ENCODE measurements around the gene CHD5.

The CHD5 gene

GRCh38 chr1:6179564-6180175 is 451 bp downstream of the CHD5 start:
- H3K36me3 ChIP-seq (ENCODE audit: insufficient read depth, low read length) = peaks cover 6% of the 10 kb centered on the region
- no peak for DNase-seq (ENCODE audit: low read depth, low spot score)
- no peak overlapping the region for H3K9ac ChIP-seq (ENCODE audit: insufficient read length)
- H3K4me3 ChIP-seq = peak overlapping the region; percentile 58; the same call in 1 of the 2 replicates
- TF ChIP-seq EZH2 (IDR thresholded peaks at IDR 0.05) (no peak), POLR2AphosphoS5 (IDR thresholded peaks at IDR 0.05; ENCODE audit: borderline replicate concordance, low read depth, low read length) (no peak), FOXP2 (optimal IDR thresholded peaks at IDR 0.05; ENCODE audit: control extremely low read depth, extremely low read length, insufficient read depth) (no peak)
- H3K27ac ChIP-seq = no peak overlapping the region
- H3K9me3 ChIP-seq (ENCODE audit: low read depth, low read length) = no peaks in the 10 kb centered on the region

- no peak overlapping the region for H3K27ac ChIP-seq
- H3K9me3 ChIP-seq (ENCODE audit: low read depth, low read length) = no peaks in the 10 kb centered on the region
- TF ChIP-seq POLR2AphosphoS5 (IDR thresholded peaks at IDR 0.05; ENCODE audit: borderline replicate concordance, low read depth, low read length) = no peak
- TF ChIP-seq EZH2 (IDR thresholded peaks at IDR 0.05) = no peak
- TF ChIP-seq FOXP2 (optimal IDR thresholded peaks at IDR 0.05; ENCODE audit: control extremely low read depth, extremely low read length, insufficient read depth) = no peak
- no peak overlapping the region for H3K4me3 ChIP-seq
- DNase-seq (ENCODE audit: low read depth, low spot score) = no peak
- no peaks in the 10 kb centered on the region for H3K36me3 ChIP-seq (ENCODE audit: insufficient read depth, low read length)
- no peak overlapping the region for H3K9ac ChIP-seq (ENCODE audit: insufficient read length)
These were observed 1.2 kb downstream of the CHD5 start for GRCh38 chr1:6178751-6179563.

- H3K9ac ChIP-seq (ENCODE audit: insufficient read length) = no peak overlapping the region
- H3K9me3 ChIP-seq (ENCODE audit: low read depth, low read length) = no peaks in the 10 kb centered on the region
- TF ChIP-seq FOXP2 (optimal IDR thresholded peaks at IDR 0.05; ENCODE audit: control extremely low read depth, extremely low read length, insufficient read depth) (no peak), POLR2AphosphoS5 (IDR thresholded peaks at IDR 0.05; ENCODE audit: borderline replicate concordance, low read depth, low read length) (no peak), EZH2 (IDR thresholded peaks at IDR 0.05) (no peak)
- no peak for DNase-seq (ENCODE audit: low read depth, low spot score)
- H3K36me3 ChIP-seq (ENCODE audit: insufficient read depth, low read length) = no peaks in the 10 kb centered on the region
- no peak overlapping the region for H3K27ac ChIP-seq
- H3K4me3 ChIP-seq = no peak overlapping the region
These were observed 2.3 kb downstream of the CHD5 start for GRCh38 chr1:6177681-6178380.

GRCh38 chr1:6176779-6177178 is 3.3 kb downstream of the CHD5 start:
- H3K9me3 ChIP-seq (ENCODE audit: low read depth, low read length) = no peaks in the 10 kb centered on the region
- H3K9ac ChIP-seq (ENCODE audit: insufficient read length) = no peak overlapping the region
- no peak overlapping the region for H3K4me3 ChIP-seq
- no peaks in the 10 kb centered on the region for H3K36me3 ChIP-seq (ENCODE audit: insufficient read depth, low read length)
- H3K27ac ChIP-seq = no peak overlapping the region
- no peak for TF ChIP-seq POLR2AphosphoS5 (IDR thresholded peaks at IDR 0.05; ENCODE audit: borderline replicate concordance, low read depth, low read length)
- DNase-seq (ENCODE audit: low read depth, low spot score) = no peak

- no peaks in the 10 kb centered on the region for H3K36me3 ChIP-seq (ENCODE audit: insufficient read depth, low read length)
- H3K9ac ChIP-seq (ENCODE audit: insufficient read length) = no peak overlapping the region
- no peak for TF ChIP-seq FOXP2 (optimal IDR thresholded peaks at IDR 0.05; ENCODE audit: control extremely low read depth, extremely low read length, insufficient read depth)
- TF ChIP-seq POLR2AphosphoS5 (IDR thresholded peaks at IDR 0.05; ENCODE audit: borderline replicate concordance, low read depth, low read length) = no peak
- no peak for TF ChIP-seq EZH2 (IDR thresholded peaks at IDR 0.05)
- no peak overlapping the region for H3K4me3 ChIP-seq
- no peaks in the 10 kb centered on the region for H3K9me3 ChIP-seq (ENCODE audit: low read depth, low read length)
- H3K27ac ChIP-seq = no peak overlapping the region
- DNase-seq (ENCODE audit: low read depth, low spot score) = no peak
These were observed 4.7 kb downstream of the CHD5 start for GRCh38 chr1:6175411-6175828.

GRCh38 chr1:6174621-6175410 is 5.3 kb downstream of the CHD5 start:
- DNase-seq (ENCODE audit: low read depth, low spot score) = no peak
- H3K36me3 ChIP-seq (ENCODE audit: insufficient read depth, low read length) = no peaks in the 10 kb centered on the region
- H3K9ac ChIP-seq (ENCODE audit: insufficient read length) = no peak overlapping the region
- no peaks in the 10 kb centered on the region for H3K9me3 ChIP-seq (ENCODE audit: low read depth, low read length)
- no peak overlapping the region for H3K27ac ChIP-seq
- no peak overlapping the region for H3K4me3 ChIP-seq
- TF ChIP-seq POLR2AphosphoS5 (IDR thresholded peaks at IDR 0.05; ENCODE audit: borderline replicate concordance, low read depth, low read length) = no peak
- no peak for TF ChIP-seq EZH2 (IDR thresholded peaks at IDR 0.05)
- no peak for TF ChIP-seq FOXP2 (optimal IDR thresholded peaks at IDR 0.05; ENCODE audit: control extremely low read depth, extremely low read length, insufficient read depth)

- H3K9ac ChIP-seq (ENCODE audit: insufficient read length) = no peak overlapping the region
- no peak for TF ChIP-seq FOXP2 (optimal IDR thresholded peaks at IDR 0.05; ENCODE audit: control extremely low read depth, extremely low read length, insufficient read depth)
- no peak for TF ChIP-seq POLR2AphosphoS5 (IDR thresholded peaks at IDR 0.05; ENCODE audit: borderline replicate concordance, low read depth, low read length)
- TF ChIP-seq EZH2 (IDR thresholded peaks at IDR 0.05) = no peak
- no peaks in the 10 kb centered on the region for H3K36me3 ChIP-seq (ENCODE audit: insufficient read depth, low read length)
- no peak overlapping the region for H3K4me3 ChIP-seq
- H3K27ac ChIP-seq = no peak overlapping the region
- no peak for DNase-seq (ENCODE audit: low read depth, low spot score)
- no peaks in the 10 kb centered on the region for H3K9me3 ChIP-seq (ENCODE audit: low read depth, low read length)
These were observed 7.6 kb downstream of the CHD5 start for GRCh38 chr1:6172549-6172948.
